Heart right ventricle (tissue), 16 donors: ENCODE results near the gene CAMK1D. TPM values are rescaled to one million over a fixed set of nuclear protein-coding genes. Genes with fewer than 3 reads are reported as not detected.

ENCODE experiments used
- ATAC-seq, 8 donors: fragments of 200-7000 bp; cut with Tn5 transposase; one replicate each; pipeline ENCODE4 v1.9.1; 2020; ENCODE audit warnings: mild to moderate bottlenecking in 8 of 8, moderate library complexity in 8 of 8, moderate number of reproducible peaks in 1 of 8
- DNase-seq, 2 donors: peaks; one replicate each; pipeline ENCODE4 v3.0.0-alpha.2; 2020
- H3K27ac ChIP-seq, 10 donors: fragments of 200-600 bp; sonication (generic) in 2 of 10; one replicate each; pipeline versions ENCODE4 v1.5.0 to v1.8.0; 2020 to 2022; ENCODE audit warnings: mild to moderate bottlenecking in 3 of 10
- H3K27me3 ChIP-seq, 7 donors: fragments of 200-600 bp; one replicate each; pipeline ENCODE4 v1.8.0; 2021 to 2022; ENCODE audit warnings: mild to moderate bottlenecking in 2 of 7
- H3K36me3 ChIP-seq, 9 donors: fragments of 200-600 bp; sonication (generic) in 1 of 9; one replicate each; pipeline versions ENCODE4 v1.5.0 to v1.8.0; 2020 to 2022; ENCODE audit warnings: mild to moderate bottlenecking in 2 of 9
- H3K4me1 ChIP-seq, 9 donors: fragments of 200-600 bp; sonication (generic) in 1 of 9; one replicate each; pipeline versions ENCODE4 v1.5.0 to v1.8.0; 2020 to 2022; ENCODE audit warnings: mild to moderate bottlenecking in 4 of 9
- H3K4me3 ChIP-seq, 10 donors: fragments of 200-600 bp; sonication (generic) in 2 of 10; one replicate each; pipeline versions ENCODE4 v1.5.0 to v1.8.0; 2020 to 2022; ENCODE audit warnings: mild to moderate bottlenecking in 7 of 10, moderate library complexity in 2 of 10
- H3K9me3 ChIP-seq, 11 donors: fragments of 200-600 bp in 10 of 11; sonication (generic) in 2 of 11; one replicate each; pipeline versions ENCODE4 v1.5.0 to v1.8.0; 2013 to 2022; ENCODE audit warnings: mild to moderate bottlenecking in 2 of 11, control low read depth in 1 of 11, moderate library complexity in 1 of 11
- CTCF ChIP-seq, 9 donors: fragments of 200-600 bp; sonication (generic) in 2 of 9; IDR thresholded peaks; one replicate each; pipeline versions ENCODE4 v1.5.0 to v1.8.0; 2021 to 2022; ENCODE audit warnings: antibody characterized with exemption in 9 of 9, mild to moderate bottlenecking in 5 of 9, moderate library complexity in 1 of 9
- WGBS, 2 donors: extraction: QIAGEN DNeasy Blood & Tissue Kit; methylation state at CpG; one replicate each; pipeline ENCODE4 v1.1.7; 2013; ENCODE audit warnings: inconsistent platforms in 1 of 2; 5-methylcytosine and 5-hydroxymethylcytosine counted together
- intact Hi-C, 10 donors: fragments of 100-400 bp; cut with DNase I; formaldehyde crosslinking; loops; one replicate each; pipeline versions ENCODE4 v1.11.1 to v1.14.2; 2022
- polyA plus RNA-seq, 2 donors: library from polyadenylated mRNA; stranded (reverse); fragments of 200-250 nt; gene quantifications; one replicate each; pipeline ENCODE4 v1.2.3, GENCODE V29; 2013
- total RNA-seq, 10 donors: library from RNA; stranded (reverse); fragmentation: NEBNext Ultra II Directional in 3 of 10; extraction: Animal tissue kit (Norgen Biotek cat#: 25700) in 3 of 10; gene quantifications; one replicate each; pipeline versions ENCODE4 v1.2.1 to v1.2.4, GENCODE V29; 2021 to 2023
- donor health status: Arrhythmogenic right ventricular cardiomyopathy.
- donor health status: ischemic (EF 13 %, LVEDD 7.1; RV severe dilation, severe dysfunction).
- donor health status: healthy with polysubstance abuse.
- donor health status: DM: no; HTN: yes; CAD: no.
- donor health status: DM: no; HTN: no; CAD: no.
- donor health status: ischemic (EF 25% LVEDD 6.9; RV normal size, moderate dysfunction).
- donor health status: ischemic (EF 25% LVEDD 5.7; RV mildly dilated, moderate dysfunction).
- donor health status: healthy.
- donor health status: DM: yes; HTN: yes; CAD: no.
- donor health status: Ischemic cardiomyopathy.
- donor health status: ischemic (EF 35%, LVEDD 5.7; RV mildly dilated, moderate dysfunction).
- donor health status: nonischemic (EF 11% LVEDD 7.7; RV severe dilation, severe dysfunction).
- donor health status: DM: yes; HTN: yes; CAD: no.
- donor health status: PGD.
- donor health status: ischemic (EF 29% LVEDD 5.4; RV normal size, mild dysfunction).
- donor health status: nonischemic (EF 23%, LVEDD 6.1; RV moderate dilation, normal function).

The CAMK1D gene
- total and polyA plus RNA-seq, 12 donors = 1.3 to 17.7 (median 2.6) TPM

GRCh38 chr10:12401466-12401865 lies 52.1 kb downstream of the CAMK1D start:
- DNase-seq (no peak), ATAC-seq (no peak)
- no peak overlapping the region for H3K27ac ChIP-seq
- no peak for TF ChIP-seq CTCF (IDR thresholded peaks at IDR 0.05)
- peaks cover 0 to 11% (median 0%) of the 10 kb centered on the region in 9 donors for H3K4me1 ChIP-seq
- H3K36me3 ChIP-seq = no peaks in the 10 kb centered on the region
- H3K27me3 ChIP-seq = peaks cover 0 to 25% (median 13%) of the 10 kb centered on the region in 7 donors
- no peak overlapping the region for H3K4me3 ChIP-seq
- WGBS, 2 donors = 97 to 99% methylated on average over 2 of the region's 2 CpGs
- intact Hi-C loops = no loop called here
- H3K9me3 ChIP-seq = peaks cover 0 to 8% (median 0%) of the 10 kb centered on the region in 11 donors

GRCh38 chr10:12403119-12403518 lies 53.8 kb downstream of the CAMK1D start:
- DNase-seq (no peak), ATAC-seq (no peak)
- no peaks in the 10 kb centered on the region for H3K36me3 ChIP-seq
- H3K4me3 ChIP-seq = no peak overlapping the region
- H3K4me1 ChIP-seq = peaks cover 0 to 11% (median 0%) of the 10 kb centered on the region in 9 donors
- intact Hi-C loops = no loop called here
- H3K27me3 ChIP-seq = peaks cover 0 to 35% (median 14%) of the 10 kb centered on the region in 7 donors
- WGBS, 2 donors = 93 to 94% methylated on average over 9 of the region's 9 CpGs
- no peak overlapping the region for H3K27ac ChIP-seq
- no peak for TF ChIP-seq CTCF (IDR thresholded peaks at IDR 0.05)
- H3K9me3 ChIP-seq = peaks cover 0 to 8% (median 0%) of the 10 kb centered on the region in 11 donors

GRCh38 chr10:12405342-12406320 lies 56.3 kb downstream of the CAMK1D start:
- no peaks in the 10 kb centered on the region for H3K9me3 ChIP-seq
- H3K4me3 ChIP-seq = no peak overlapping the region
- ATAC-seq (peak in 4 of 8 donors; percentile 42 to 79 (median 60)), DNase-seq (no peak)
- no peaks in the 10 kb centered on the region for H3K36me3 ChIP-seq
- intact Hi-C loops = no loop called here
- peaks cover 0 to 42% (median 16%) of the 10 kb centered on the region in 7 donors for H3K27me3 ChIP-seq
- H3K4me1 ChIP-seq = peaks cover 0 to 7% (median 0%) of the 10 kb centered on the region in 9 donors
- H3K27ac ChIP-seq = no peak overlapping the region
- TF ChIP-seq CTCF (IDR thresholded peaks at IDR 0.05) = no peak
- WGBS, 2 donors = 63 to 70% methylated on average over 24 of the region's 24 CpGs

- H3K4me1 ChIP-seq = peaks cover 0 to 6% (median 0%) of the 10 kb centered on the region in 9 donors
- no peak overlapping the region for H3K27ac ChIP-seq
- no peaks in the 10 kb centered on the region for H3K36me3 ChIP-seq
- H3K4me3 ChIP-seq = no peak overlapping the region
- TF ChIP-seq CTCF (IDR thresholded peaks at IDR 0.05) = no peak
- DNase-seq (no peak), ATAC-seq (no peak)
- H3K27me3 ChIP-seq = peaks cover 0 to 38% (median 14%) of the 10 kb centered on the region in 7 donors
- intact Hi-C loops = no loop called here
- no peaks in the 10 kb centered on the region for H3K9me3 ChIP-seq
- 86 to 88% methylated on average over 9 of the region's 9 CpGs for WGBS, 2 donors
Measured at GRCh38 chr10:12406764-12407400, 57.5 kb downstream of the CAMK1D start.
